IMR-90 (cell line): ENCODE data around the gene SDC1. TPM values are rescaled to one million over a fixed set of nuclear protein-coding genes. Genes with fewer than 3 reads are reported as not detected.

ENCODE experiments used
- ATAC-seq: fragments of 200-7000 bp; cut with Tn5 transposase; 2 replicates; pipeline ENCODE4 v1.9.1; 2020; ENCODE audit warnings: low read depth, mild to moderate bottlenecking, moderate library complexity
- BruUV-seq: library from RNA; stranded (reverse); fragments of 400-500 nt; replicated peaks from 2 replicates; lab custom pipeline; 2021; lab: Mats Ljungman, UMichigan
- CTCF ChIA-PET: fragments of 300-600 bp; formaldehyde crosslinking; extraction: SDS; loops from one replicate; lab custom pipeline; 2021; ENCODE audit warnings: antibody characterized with exemption; lab: Yijun Ruan, JAX
- POLR2A ChIA-PET: fragments of 300-600 bp; sonication (Branson Sonifier 250); formaldehyde crosslinking; loops from one replicate; lab custom pipeline; 2022; ENCODE audit warnings: antibody characterized with exemption; ENCODE audit not compliant: unreplicated experiment; lab: Charles Lee
- DNase-seq: peaks from one replicate; pipeline ENCODE4 v3.0.0; 2013
- H2AFZ ChIP-seq: replicated peaks from 2 replicates; pipeline ENCODE3; 2013; ENCODE audit warnings: low read length, mild to moderate bottlenecking; ENCODE audit not compliant: poor library complexity
- H2AK5ac ChIP-seq: 2 replicates; pipeline ENCODE4 v1.6.1; 2013; ENCODE audit warnings: low read depth, low read length, inconsistent platforms
- H2AK9ac ChIP-seq: replicated peaks from 2 replicates; pipeline ENCODE3; 2013; ENCODE audit warnings: mild to moderate bottlenecking, low read depth, low read length, moderate library complexity; ENCODE audit not compliant: poor library complexity
- H2BK120ac ChIP-seq: 2 replicates; pipeline ENCODE4 v1.6.1; 2013; ENCODE audit warnings: low read depth, low read length, inconsistent platforms
- H2BK15ac ChIP-seq: 3 replicates; pipeline ENCODE4 v1.6.1; 2013; ENCODE audit warnings: low read depth, low read length, inconsistent platforms
- H2BK20ac ChIP-seq: 2 replicates; pipeline ENCODE4 v1.6.1; 2013; ENCODE audit warnings: low read depth, mild to moderate bottlenecking, inconsistent platforms, low read length, moderate library complexity
- H2BK5ac ChIP-seq: 2 replicates; pipeline ENCODE4 v1.6.1; 2013; ENCODE audit warnings: mild to moderate bottlenecking, low read depth, low read length, inconsistent platforms; ENCODE audit not compliant: poor library complexity, severe bottlenecking
- H3K14ac ChIP-seq: replicated peaks from 2 replicates; pipeline ENCODE4 v1.6.1; 2013; ENCODE audit warnings: low read depth, low read length, inconsistent platforms
- H3K18ac ChIP-seq: 2 replicates; pipeline ENCODE4 v1.6.1; 2013; ENCODE audit warnings: low read depth, low read length, control low read depth
- H3K23ac ChIP-seq: 2 replicates; pipeline ENCODE4 v1.6.1; 2013; ENCODE audit warnings: low read depth, low read length, inconsistent platforms
- H3K27ac ChIP-seq: 2 replicates; pipeline ENCODE4 v1.5.1; 2013; ENCODE audit warnings: mild to moderate bottlenecking, control low read depth, low read length; ENCODE audit not compliant: insufficient read depth
- H3K27me3 ChIP-seq: 2 replicates; pipeline ENCODE4 v1.6.1; 2013; ENCODE audit warnings: low read length; ENCODE audit not compliant: control insufficient read depth, insufficient read depth
- H3K36me3 ChIP-seq: 2 replicates; pipeline ENCODE4 v1.6.1; 2013; ENCODE audit warnings: low read length, mixed read lengths; ENCODE audit not compliant: control insufficient read depth, insufficient read depth
- H3K4ac ChIP-seq: 2 replicates; pipeline ENCODE4 v1.6.1; 2013; ENCODE audit warnings: low read depth, low read length, inconsistent platforms
- H3K4me1 ChIP-seq: 2 replicates; pipeline ENCODE4 v1.6.1; 2013; ENCODE audit warnings: low read length, mixed read lengths; ENCODE audit not compliant: control insufficient read depth, insufficient read depth
- H3K4me2 ChIP-seq: 2 replicates; pipeline ENCODE4 v1.6.1; 2013; ENCODE audit warnings: low read depth, mild to moderate bottlenecking, control low read depth, low read length, moderate library complexity
- H3K4me3 ChIP-seq: 2 replicates; pipeline ENCODE4 v1.5.1; 2013; ENCODE audit warnings: low read depth, mild to moderate bottlenecking, control low read depth, low read length, moderate library complexity; ENCODE audit not compliant: insufficient read depth
- H3K56ac ChIP-seq: 2 replicates; pipeline ENCODE4 v1.6.1; 2013; ENCODE audit warnings: low read length, inconsistent platforms; ENCODE audit not compliant: insufficient read depth; ENCODE audit errors: extremely low read depth
- H3K79me1 ChIP-seq, 2 experiments: 2 replicates each; pipeline ENCODE4 v1.6.1; 2013; ENCODE audit warnings: low read length in 2 of 2, inconsistent platforms in 1 of 2, low read depth in 1 of 2
- H3K9ac ChIP-seq: 2 replicates; pipeline ENCODE4 v1.6.1; 2013; ENCODE audit warnings: low read depth, low read length, control low read depth
- H3K9me1 ChIP-seq: 2 replicates; pipeline ENCODE4 v1.6.1; 2013; ENCODE audit warnings: low read length, inconsistent platforms; ENCODE audit not compliant: insufficient read depth
- H3K9me3 ChIP-seq: 2 replicates; pipeline ENCODE4 v1.6.1; 2013; ENCODE audit warnings: low read length; ENCODE audit not compliant: control insufficient read depth, insufficient read depth
- H4K20me1 ChIP-seq: 2 replicates; pipeline ENCODE4 v1.6.1; 2013; ENCODE audit warnings: low read length, inconsistent platforms; ENCODE audit not compliant: insufficient read depth
- H4K5ac ChIP-seq: 2 replicates; pipeline ENCODE4 v1.6.1; 2013; ENCODE audit warnings: mild to moderate bottlenecking, low read depth, low read length, control low read depth
- H4K8ac ChIP-seq, 2 experiments: 2 replicates each; pipeline ENCODE4 v1.6.1; 2013; ENCODE audit warnings: low read depth in 2 of 2, low read length in 2 of 2, control low read depth in 1 of 2, inconsistent platforms in 1 of 2
- H4K91ac ChIP-seq: 2 replicates; pipeline ENCODE4 v1.6.1; 2013; ENCODE audit warnings: low read depth, low read length, inconsistent platforms; ENCODE audit not compliant: insufficient read depth
- CEBPB ChIP-seq: IDR thresholded peaks from 2 replicates; pipeline ENCODE4 v1.6.1; 2012; ENCODE audit warnings: low read depth, low read length, improper control_type of control experiment
- CHD1 ChIP-seq: IDR thresholded peaks from 2 replicates; pipeline ENCODE4 v1.6.1; 2012; ENCODE audit warnings: low read depth, low read length, improper control_type of control experiment
- FOS ChIP-seq: fragments of 150-350 bp; IDR thresholded peaks from 2 replicates; pipeline ENCODE4 v1.6.1; 2016; ENCODE audit warnings: low read depth, low read length
- MAFK ChIP-seq: IDR thresholded peaks from 2 replicates; pipeline ENCODE4 v1.6.1; 2012; ENCODE audit warnings: low read depth, low read length, improper control_type of control experiment
- MXI1 ChIP-seq: IDR thresholded peaks from 2 replicates; pipeline ENCODE4 v1.6.1; 2012; ENCODE audit warnings: low read depth, mild to moderate bottlenecking, low read length, moderate library complexity, borderline replicate concordance
- POLR2A ChIP-seq: IDR thresholded peaks from 2 replicates; pipeline ENCODE4 v1.6.1; 2012; ENCODE audit warnings: mild to moderate bottlenecking, low read depth, low read length
- RCOR1 ChIP-seq: IDR thresholded peaks from 2 replicates; pipeline ENCODE4 v1.6.1; 2012; ENCODE audit warnings: mild to moderate bottlenecking, low read length, improper control_type of control experiment; ENCODE audit not compliant: insufficient replicate concordance
- USF2 ChIP-seq: fragments of 150-350 bp; IDR thresholded peaks from 2 replicates; pipeline ENCODE4 v1.6.1; 2017; ENCODE audit warnings: mild to moderate bottlenecking, antibody characterized with exemption, low read length, low read depth
- WGBS, 2 experiments: methylation state at CpG; one replicate each; pipeline versions ENCODE4 v1.1.5 to v1.1.7; 2013; ENCODE audit warnings: missing lambda C conversion rate in 2 of 2; ENCODE audit not compliant: insufficient read length in 1 of 2; ENCODE audit errors: extremely low coverage in 2 of 2; 5-methylcytosine and 5-hydroxymethylcytosine counted together
- dilution Hi-C: fragments of 300-500 bp; cut with HindIII; formaldehyde crosslinking; loops from one replicate; pipeline ENCODE4 v1.14.3; 2018; ENCODE audit warnings: low sequenced_read_pairs; ENCODE audit not compliant: unreplicated experiment
- in situ Hi-C: fragments of 300-500 bp; cut with MboI; formaldehyde crosslinking; loops from 3 replicates; pipeline ENCODE4 v1.14.3; 2019; ENCODE audit warnings: low sequenced_read_pairs, inconsistent platforms, mixed read lengths
- intact Hi-C: fragments of 100-400 bp; cut with micrococcal nuclease; formaldehyde crosslinking; loops from 2 replicates; pipeline ENCODE4 v1.10.0; 2022
- polyA plus RNA-seq, 3 experiments: library from polyadenylated mRNA; depleted of rRNA; stranded (reverse); fragments of >200 nt; gene quantifications; 2 replicates each; pipeline ENCODE4 v1.2.3, GENCODE V29; 2012; ENCODE audit warnings: low replicate concordance in 1 of 3
- total RNA-seq: library from RNA; depleted of rRNA; stranded (reverse); fragments of >200 nt; gene quantifications from 2 replicates; pipeline ENCODE4 v1.2.3, GENCODE V29; 2012

Gene SDC1
- total and polyA plus RNA-seq, 2 of the 4 experiments (the other 2 are of a cell fraction): 22.0 to 28.3 TPM

- H3K9me3 ChIP-seq: no peaks in the 10 kb centered on the region; the same call in 1 of the 2 replicates
- ATAC-seq: no peak
- in situ Hi-C loops (no loop called here), dilution Hi-C loops (no loop called here), intact Hi-C loops (no loop called here)
- ChIA-PET POLR2A (no interaction called here), CTCF (interaction anchor here (0.5 to 0.7 kb wide), 2 partner anchors 45 to 57 kb away, joined by 3 to 6 read pairs; no protein-coding TSS in a partner anchor)
- H4K8ac ChIP-seq: no peak overlapping the region
- H3K79me1 ChIP-seq: no peaks in the 10 kb centered on the region
- H3K14ac ChIP-seq: no peak overlapping the region
- H3K18ac ChIP-seq: no peak overlapping the region
- no peak overlapping the region for H3K56ac ChIP-seq
- no peaks in the 10 kb centered on the region for H3K4me1 ChIP-seq
- no peak overlapping the region for H2BK5ac ChIP-seq
- H4K5ac ChIP-seq: no peak overlapping the region
- no TSS peak for BruUV-seq
- no peak overlapping the region for H2BK20ac ChIP-seq
- H3K9me1 ChIP-seq: peaks cover 6% of the 10 kb centered on the region; the same call in 1 of the 2 replicates
- DNase-seq: no peak
- no peak overlapping the region for H3K23ac ChIP-seq
- no peak overlapping the region for H2AK5ac ChIP-seq
- H2AK9ac ChIP-seq: peak overlapping the region; percentile 70
- H3K4me2 ChIP-seq: no peak overlapping the region
- no peak overlapping the region for H3K27ac ChIP-seq
- H3K4ac ChIP-seq: no peak overlapping the region
- H3K27me3 ChIP-seq: no peaks in the 10 kb centered on the region
- H3K36me3 ChIP-seq: no peaks in the 10 kb centered on the region
- no peak overlapping the region for H2AFZ ChIP-seq
- no peak overlapping the region for H3K4me3 ChIP-seq
- H4K91ac ChIP-seq: no peak overlapping the region
- H2BK120ac ChIP-seq: no peak overlapping the region
- TF ChIP-seq USF2: no peak
- TF ChIP-seq MXI1: no peak
- no peak for TF ChIP-seq CHD1
- TF ChIP-seq CEBPB: no peak
- no peak for TF ChIP-seq RCOR1
- no peak for TF ChIP-seq POLR2A
- TF ChIP-seq MAFK: no peak
- no peak for TF ChIP-seq FOS
- H2BK15ac ChIP-seq: no peak overlapping the region
- no CpG with 5 or more reads among the region's 5 CpGs for WGBS, 2 experiments
- no peak overlapping the region for H3K9ac ChIP-seq
- H4K20me1 ChIP-seq: no peaks in the 10 kb centered on the region
These were observed 7.9 kb upstream of the SDC1 start for GRCh38 chr2:20232837-20233207.
